Fibroblast of skin of left quadriceps (primary cell): ENCODE measurements around the gene HEATR1.
"Not testable (repeated sequence)": the region's sequence is repeated elsewhere in the genome, so short reads cannot be mapped to it uniquely, and the experiment has no call there.

ENCODE experiments used
- DNase-seq, 2 experiments: peaks; one replicate each; pipeline ENCODE4 v3.0.0-alpha.2; 2013; ENCODE audit warnings: low read depth in 2 of 2

HEATR1 gene

DNA sequence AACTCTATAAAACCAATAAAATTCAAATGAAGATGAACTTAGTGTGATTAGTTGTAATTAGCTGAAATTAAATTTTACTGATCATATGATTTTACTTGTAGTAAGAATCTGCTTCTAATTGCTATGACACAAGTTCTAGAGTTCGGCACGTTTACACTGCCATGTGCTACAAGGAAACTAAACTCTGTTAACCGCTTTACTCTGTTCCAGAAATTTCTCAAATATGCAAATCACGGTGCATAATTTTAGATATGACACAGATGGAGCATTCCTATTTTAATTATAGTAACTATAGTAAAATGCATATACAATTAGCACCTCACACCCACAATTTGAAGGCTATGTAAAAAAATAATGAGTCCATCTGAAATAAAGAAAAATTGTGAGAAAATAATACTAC, 14.8 kb downstream of the HEATR1 start:
- no peak for DNase-seq

DNA sequence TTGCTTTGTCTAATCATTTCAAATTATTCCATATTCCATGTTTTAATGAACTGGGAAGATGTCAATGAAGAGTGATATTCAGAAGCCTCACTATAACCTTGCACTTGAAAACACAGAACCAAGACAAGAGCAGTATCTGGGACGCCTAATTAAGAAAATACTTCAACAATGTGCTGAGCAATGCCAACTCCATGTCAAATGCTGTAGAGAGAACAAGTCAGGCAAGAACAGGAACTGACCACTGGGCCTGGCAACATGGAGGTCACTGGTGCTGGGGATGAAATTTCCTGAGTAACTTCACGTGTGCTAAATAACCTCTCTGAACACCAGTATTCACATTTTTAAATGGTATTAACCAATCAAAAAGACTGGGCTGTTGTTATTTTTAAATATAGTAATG, 22.8 kb downstream of the HEATR1 start:
- no peak for DNase-seq

DNA sequence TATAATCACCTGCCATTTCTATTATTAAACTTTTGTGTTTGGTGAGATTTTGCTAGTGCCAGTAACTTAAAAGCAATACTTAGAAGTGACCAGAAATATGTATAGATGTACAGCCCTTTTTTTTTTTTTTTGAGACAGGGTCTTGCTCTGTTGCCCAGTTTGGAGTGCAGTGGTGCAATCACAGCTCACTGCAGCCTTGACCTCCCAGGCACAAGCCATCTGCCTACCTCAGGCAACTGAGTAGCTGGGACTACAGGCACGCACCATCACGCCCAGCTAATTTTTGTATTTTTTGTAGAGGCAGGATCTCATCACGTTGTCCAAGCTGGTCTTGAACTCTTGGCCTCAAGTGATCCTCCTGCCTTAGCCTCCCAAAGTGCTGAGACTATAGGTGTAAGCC, 23.9 kb downstream of the HEATR1 start:
- DNase-seq: not testable (repeated sequence)

DNA sequence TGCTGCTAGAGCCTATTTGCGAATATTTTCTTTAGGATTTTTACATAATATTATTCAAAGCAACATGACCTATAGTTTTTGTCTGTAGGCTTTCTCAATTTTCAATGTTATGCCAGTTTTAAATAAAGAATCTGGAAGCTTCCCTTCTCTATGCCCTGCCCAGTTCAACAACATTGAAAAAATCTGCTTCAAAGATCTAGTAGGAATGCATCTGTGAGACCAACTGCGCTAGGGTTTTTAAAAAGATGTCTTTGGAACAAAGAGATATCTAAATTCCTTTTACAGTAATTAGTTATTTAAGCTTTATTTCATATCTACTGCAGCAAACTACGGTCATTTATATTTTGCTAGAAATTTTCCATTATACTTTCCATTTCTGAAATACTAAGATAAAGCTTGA, 25.7 kb downstream of the HEATR1 start:
- DNase-seq: no peak

GRCh38 chr1:236577041-236577440, 27.3 kb downstream of the HEATR1 start:
- not testable (repeated sequence) for DNase-seq

DNA sequence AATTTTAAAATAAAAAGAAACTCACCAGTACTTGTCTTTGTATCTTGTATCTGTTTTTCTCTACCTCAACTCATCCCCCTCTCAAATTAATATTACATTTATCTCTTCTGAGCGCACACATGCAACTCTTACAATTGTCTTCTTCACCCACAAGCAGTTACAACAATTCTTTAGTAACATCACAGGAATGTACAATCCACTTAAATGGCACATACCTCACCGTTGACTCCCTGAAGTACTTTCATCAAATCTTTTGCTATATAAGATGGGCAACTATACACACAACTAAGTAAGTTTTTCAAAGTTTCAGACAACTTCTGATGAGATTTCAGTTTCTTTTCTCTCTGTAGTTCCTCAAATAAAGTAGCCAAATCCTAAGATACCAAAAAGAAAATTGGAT, 28.3 kb downstream of the HEATR1 start:
- DNase-seq: no peak

- no peak for DNase-seq
Observed at GRCh38 chr1:236575523-236575922, 28.8 kb downstream of the HEATR1 start.

DNA sequence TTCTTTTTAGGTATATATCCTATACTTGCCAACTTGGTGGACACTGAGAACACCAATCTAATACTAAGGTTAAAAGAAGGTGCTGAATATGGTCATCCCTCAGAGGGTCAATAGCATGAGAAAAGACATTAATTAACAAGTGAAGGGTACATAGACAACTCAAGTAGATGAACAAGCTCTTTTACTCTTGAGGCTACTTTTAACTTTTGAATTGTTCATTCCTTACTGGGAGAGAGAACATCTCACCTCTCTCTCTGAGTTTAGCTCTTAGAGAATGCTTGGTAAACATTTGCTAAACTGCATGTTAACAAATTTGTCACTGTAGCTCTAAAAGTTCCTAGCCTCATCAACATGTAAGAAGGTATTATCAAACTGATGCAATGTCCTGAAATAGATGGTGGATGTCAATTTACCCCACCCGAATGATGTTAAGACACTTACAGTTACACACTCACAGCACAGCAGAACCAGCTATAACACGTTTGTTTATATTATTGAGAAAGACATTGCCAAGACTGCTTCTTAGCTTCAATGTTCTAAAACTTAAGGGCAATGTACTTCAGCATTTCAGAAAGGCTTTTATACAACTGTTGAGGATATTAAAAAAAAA, 35.9 kb downstream of the HEATR1 start:
- DNase-seq: peak in 1 of 2 experiments; percentile 3

DNA sequence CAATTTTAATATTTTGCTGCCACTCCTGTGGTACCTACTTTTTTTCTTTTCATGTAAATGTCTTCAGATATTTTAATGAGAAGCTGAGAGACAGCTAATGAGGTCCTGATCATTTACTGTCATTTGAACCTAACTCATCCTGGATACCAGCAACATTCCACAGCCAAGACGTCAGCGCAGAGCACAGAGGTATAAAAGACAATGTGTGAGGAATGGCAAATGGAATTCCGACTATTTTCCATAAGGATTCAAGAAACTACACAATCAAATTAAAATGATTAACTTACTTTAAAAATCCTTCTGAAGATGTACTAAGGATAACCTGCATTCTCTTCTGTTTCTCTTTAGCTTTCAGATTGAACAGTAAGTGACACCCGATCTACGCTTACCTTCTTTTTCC, 38.8 kb downstream of the HEATR1 start:
- no peak for DNase-seq

DNA sequence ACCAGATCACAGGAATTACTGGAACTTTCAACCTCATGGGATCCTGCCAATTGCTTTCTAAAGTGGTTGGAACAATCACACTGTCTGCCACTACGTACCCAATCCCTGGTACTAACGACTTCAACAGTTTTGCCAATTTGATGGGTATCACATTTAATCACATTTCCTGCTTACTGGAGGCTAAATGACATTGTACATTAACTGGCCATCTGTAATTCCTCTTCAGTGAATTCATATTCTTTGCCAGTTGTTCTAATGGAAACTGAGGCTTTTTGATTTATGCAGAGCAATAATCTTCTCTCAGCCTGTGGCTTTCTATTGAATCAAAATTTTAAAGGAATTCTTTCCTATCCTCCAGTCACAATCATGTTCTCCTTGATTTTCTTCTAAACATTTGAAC, 42.3 kb downstream of the HEATR1 start:
- no peak for DNase-seq

GRCh38 chr1:236560213-236560771, 44.0 kb downstream of the HEATR1 start:
- no peak for DNase-seq

GRCh38 chr1:236558846-236559245, 45.5 kb downstream of the HEATR1 start:
- no peak for DNase-seq

DNA sequence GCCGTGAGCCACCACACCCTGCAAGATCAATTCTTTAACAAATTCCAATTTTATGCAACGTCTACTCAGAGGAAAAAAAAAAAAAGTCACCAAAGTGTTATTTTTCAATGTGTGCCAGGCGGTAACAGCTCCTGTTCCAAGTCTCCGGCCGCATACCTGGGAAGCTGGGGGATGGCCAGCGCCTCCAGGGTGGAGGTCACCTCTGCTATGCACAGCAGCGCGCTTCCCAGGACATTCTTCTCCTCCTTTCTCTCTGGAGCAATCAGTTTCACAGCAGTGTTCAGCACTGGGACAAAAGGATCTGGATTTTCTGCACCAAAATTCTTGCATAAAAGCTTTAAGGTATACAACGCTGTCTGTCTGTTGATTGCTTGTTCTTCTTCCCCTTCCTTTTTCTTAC, 46.2 kb downstream of the HEATR1 start:
- no peak for DNase-seq

DNA sequence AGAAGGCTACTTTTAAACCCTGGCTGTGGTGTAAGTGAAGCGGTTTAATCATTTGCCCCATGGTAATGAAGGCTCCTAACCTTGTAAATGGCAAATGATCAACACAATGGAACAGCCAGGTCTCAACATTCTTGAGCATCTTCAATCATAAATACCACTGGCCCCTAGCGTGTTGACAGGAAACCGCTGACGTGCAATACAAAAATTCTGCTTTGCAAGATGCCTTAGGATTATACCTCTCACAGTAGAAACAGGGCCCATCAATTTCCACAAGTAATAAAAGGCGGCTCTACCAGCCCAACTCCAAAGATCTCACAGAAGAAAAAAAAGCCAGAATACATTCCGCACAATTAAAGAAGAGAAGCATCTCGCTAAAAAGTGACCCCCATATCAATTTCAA, 47.7 kb downstream of the HEATR1 start:
- DNase-seq: no peak

- no peak for DNase-seq
Observed at GRCh38 chr1:236553370-236553769, 50.9 kb downstream of the HEATR1 start.

DNA sequence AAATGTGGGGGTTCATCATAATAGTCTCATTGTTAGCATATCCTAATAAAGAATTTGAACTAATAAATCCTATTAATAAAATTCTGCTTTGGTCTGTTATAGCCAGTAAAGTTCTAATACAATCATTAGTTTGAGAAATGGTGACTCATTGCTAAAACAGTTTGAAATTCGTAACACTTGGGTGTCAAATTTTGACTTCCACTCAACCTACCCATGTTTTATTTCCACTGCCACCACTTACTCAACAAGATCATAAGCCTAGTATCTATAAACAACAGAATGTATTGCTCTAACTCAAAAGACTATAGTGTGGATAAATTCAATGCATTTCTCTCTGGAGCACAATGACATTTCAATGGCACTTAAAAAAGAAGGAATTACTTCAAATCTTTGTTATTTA, 51.4 kb downstream of the HEATR1 start:
- DNase-seq: no peak

- no peak for DNase-seq
Observed at GRCh38 chr1:236552096-236552495, 52.2 kb downstream of the HEATR1 start.

DNA sequence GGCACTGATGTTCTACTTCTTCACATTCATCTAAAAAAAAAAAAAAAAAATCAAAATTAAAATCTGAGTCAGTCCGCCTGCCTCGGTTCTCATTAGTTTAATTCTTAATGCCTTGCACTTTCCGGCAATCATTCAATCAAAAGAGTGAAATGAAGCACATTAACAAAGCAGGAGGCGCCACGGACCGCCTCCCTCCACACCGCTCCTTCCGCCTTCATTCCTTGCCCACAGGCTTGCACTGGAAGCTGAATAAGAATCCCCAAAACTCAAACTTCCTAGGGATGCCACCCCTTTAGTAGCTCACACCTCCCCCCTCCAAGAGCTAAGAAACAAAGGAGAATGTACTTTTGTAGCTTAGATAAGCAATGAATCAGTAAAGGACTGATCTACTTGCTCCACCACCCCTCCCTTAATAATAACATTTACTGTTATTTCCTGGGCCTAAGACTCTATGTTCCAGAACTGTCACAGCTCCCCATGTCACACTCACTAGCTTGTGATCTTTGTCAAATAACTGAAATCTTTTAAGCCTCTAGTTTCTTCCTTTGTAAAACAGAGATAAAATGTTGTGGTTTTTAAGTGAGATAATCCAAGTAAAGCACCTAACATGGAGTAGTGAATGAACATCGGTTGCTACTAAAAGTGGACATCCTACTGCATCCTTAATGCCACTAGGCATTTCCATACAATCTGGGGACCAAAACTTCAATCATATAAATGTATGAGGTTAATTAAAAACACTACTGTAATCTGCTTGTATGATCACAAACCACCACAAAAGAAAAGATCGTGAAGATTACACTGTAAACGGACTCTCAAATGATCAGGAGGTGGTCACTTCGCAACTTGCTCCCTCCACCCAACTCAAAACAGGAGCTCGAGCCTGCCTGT, 53.1 kb downstream of the HEATR1 start:
- no peak for DNase-seq

GRCh38 chr1:236548452-236548851, 55.9 kb downstream of the HEATR1 start:
- no peak for DNase-seq

GRCh38 chr1:236545621-236546169, 58.6 kb downstream of the HEATR1 start:
- DNase-seq: no peak

DNA sequence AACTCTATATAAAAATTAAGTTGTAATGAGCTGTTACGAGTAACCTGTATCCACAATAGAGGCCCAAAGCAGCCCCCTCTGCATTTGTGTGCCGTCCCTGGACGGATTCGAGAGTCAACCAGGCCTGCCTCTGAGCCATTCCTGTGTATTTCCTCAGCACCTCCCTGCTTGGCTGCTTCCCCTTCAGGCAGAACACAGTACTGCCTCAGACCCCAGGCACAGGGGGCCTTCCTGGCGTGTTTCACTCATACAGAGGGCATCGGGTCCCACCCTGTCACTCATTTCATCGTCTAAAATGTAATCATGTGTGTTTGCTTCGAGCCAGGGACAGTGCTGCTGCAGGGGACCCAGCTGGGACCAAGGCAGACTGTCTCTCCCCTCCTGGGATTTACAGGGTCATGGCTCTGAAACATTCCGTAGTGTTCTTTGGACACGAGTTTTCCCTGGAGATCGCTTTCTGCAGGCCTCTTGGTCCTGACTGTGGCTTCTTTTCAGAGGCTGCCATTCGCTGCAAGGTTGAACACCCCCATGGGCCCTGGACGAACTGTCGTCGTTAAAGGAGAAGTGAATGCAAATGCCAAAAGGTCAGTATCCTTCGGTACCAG, 61.1 kb downstream of the HEATR1 start:
- DNase-seq: no peak

DNA sequence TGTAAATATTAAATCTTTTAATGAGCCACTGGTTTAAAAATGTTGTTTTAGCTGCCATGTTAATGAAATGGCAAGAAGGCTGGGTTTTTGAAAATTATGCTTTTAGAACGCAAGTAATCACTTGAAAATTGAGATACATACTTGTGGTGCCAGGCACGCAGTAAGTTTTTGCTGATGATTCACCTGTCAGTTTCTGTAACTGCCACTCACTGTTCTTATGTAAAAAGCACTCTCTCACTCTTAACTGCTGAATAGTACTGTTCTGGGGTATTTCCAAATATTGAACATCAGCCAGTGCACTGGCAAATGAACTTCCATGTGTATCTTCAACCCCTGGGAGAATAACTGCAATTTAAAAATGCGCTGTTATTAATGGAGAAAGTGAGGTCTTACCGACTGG, 62.6 kb downstream of the HEATR1 start:
- DNase-seq: no peak
